Measurements from ENCODE around the gene ATG16L2. TPM values are rescaled to one million over a fixed set of nuclear protein-coding genes. Genes with fewer than 3 reads are reported as not detected.

ATG16L2 gene
- polyA plus RNA-seq, 1 donor from 2014 or later, result 9.4 TPM

- TF ChIP-seq POLR2AphosphoS5 (IDR thresholded peaks at IDR 0.05) (no peak), RAD21 (conservative IDR thresholded peaks at IDR 0.05) (no peak), EP300 (conservative IDR thresholded peaks at IDR 0.05; ENCODE audit: poor library complexity, severe bottlenecking) (no peak), REST (IDR thresholded peaks at IDR 0.05; ENCODE audit: borderline replicate concordance) (no peak), CTCF (IDR thresholded peaks at IDR 0.05; ENCODE audit: poor library complexity, severe bottlenecking) (no peak), EZH2 (IDR thresholded peaks at IDR 0.05; ENCODE audit: borderline replicate concordance, insufficient read depth, low read length, poor library complexity, severe bottlenecking) (no peak), SMC3 (conservative IDR thresholded peaks at IDR 0.05; ENCODE audit: poor library complexity) (no peak), MXI1 (conservative IDR thresholded peaks at IDR 0.05; ENCODE audit: poor library complexity, severe bottlenecking) (no peak), TAF1 (IDR thresholded peaks at IDR 0.05; ENCODE audit: low read depth) (no peak)
- Histone ChIP-seq H3K36me3 (ENCODE audit: insufficient read depth, low read length) (no peaks in the 10 kb centered on the region), H3F3A (ENCODE audit: insufficient read depth, low read length, poor library complexity, severe bottlenecking) (no peaks in the 10 kb centered on the region), H3K4me2 (ENCODE audit: low read length) (no peak overlapping the region), H3K4me3 (ENCODE audit: low read length) (no peak overlapping the region), H3K79me2 (replicated peaks; ENCODE audit: insufficient read depth, low read length) (no peaks in the 10 kb centered on the region), H3K27me3 (ENCODE audit: insufficient read depth, low read depth, low read length) (no peaks in the 10 kb centered on the region), H3K9ac (ENCODE audit: low read length) (no peak overlapping the region), H3K9me3 (ENCODE audit: low read length) (no peaks in the 10 kb centered on the region), H3K27ac (ENCODE audit: low read length) (no peak overlapping the region), H3K9me2 (ENCODE audit: insufficient read depth, low read length) (no peaks in the 10 kb centered on the region), H4K20me1 (ENCODE audit: insufficient read depth) (no peaks in the 10 kb centered on the region), H2AFZ (ENCODE audit: low read depth, low read length) (no peak overlapping the region)
These were observed 24.6 kb downstream of the ATG16L2 start for GRCh38 chr11:72838691-72839305.

- Histone ChIP-seq H3K27me3 (ENCODE audit: insufficient read depth, low read depth, low read length) (no peaks in the 10 kb centered on the region), H3K36me3 (ENCODE audit: insufficient read depth, low read length) (no peaks in the 10 kb centered on the region), H4K20me1 (ENCODE audit: insufficient read depth) (no peaks in the 10 kb centered on the region), H3K27ac (ENCODE audit: low read length) (no peak overlapping the region), H3K4me2 (ENCODE audit: low read length) (no peak overlapping the region), H3F3A (ENCODE audit: insufficient read depth, low read length, poor library complexity, severe bottlenecking) (no peaks in the 10 kb centered on the region), H3K9ac (ENCODE audit: low read length) (no peak overlapping the region), H3K9me2 (ENCODE audit: insufficient read depth, low read length) (no peaks in the 10 kb centered on the region), H2AFZ (ENCODE audit: low read depth, low read length) (no peak overlapping the region), H3K4me3 (ENCODE audit: low read length) (no peak overlapping the region), H3K9me3 (ENCODE audit: low read length) (no peaks in the 10 kb centered on the region), H3K79me2 (replicated peaks; ENCODE audit: insufficient read depth, low read length) (no peaks in the 10 kb centered on the region)
- TF ChIP-seq CTCF (IDR thresholded peaks at IDR 0.05; ENCODE audit: poor library complexity, severe bottlenecking), result no peak
- no peak for TF ChIP-seq REST (IDR thresholded peaks at IDR 0.05; ENCODE audit: borderline replicate concordance)
- TF ChIP-seq RAD21 (conservative IDR thresholded peaks at IDR 0.05), result no peak
- no peak for TF ChIP-seq EP300 (conservative IDR thresholded peaks at IDR 0.05; ENCODE audit: poor library complexity, severe bottlenecking)
- no peak for TF ChIP-seq EZH2 (IDR thresholded peaks at IDR 0.05; ENCODE audit: borderline replicate concordance, insufficient read depth, low read length, poor library complexity, severe bottlenecking)
- TF ChIP-seq TAF1 (IDR thresholded peaks at IDR 0.05; ENCODE audit: low read depth), result no peak
- no peak for TF ChIP-seq MXI1 (conservative IDR thresholded peaks at IDR 0.05; ENCODE audit: poor library complexity, severe bottlenecking)
- TF ChIP-seq SMC3 (conservative IDR thresholded peaks at IDR 0.05; ENCODE audit: poor library complexity), result no peak
- no peak for TF ChIP-seq POLR2AphosphoS5 (IDR thresholded peaks at IDR 0.05)
These were observed 26.6 kb downstream of the ATG16L2 start for GRCh38 chr11:72840780-72841179.
